SK-N-SH treated with all-trans-retinoic acid at 6 μM for 48 hours (cell line): ENCODE results near the gene LAMA1.

Experiments
- ATAC-seq: fragments of 200-7000 bp; cut with Tn5 transposase; 3 replicates; pipeline ENCODE4 v1.9.1; 2020; ENCODE audit warnings: mild to moderate bottlenecking, moderate library complexity
- ARNTL ChIP-seq: fragments of 450-650 bp; formaldehyde crosslinking; IDR thresholded peaks from 2 replicates; pipeline ENCODE4 v1.5.0; 2020; ENCODE audit warnings: low read depth, mild to moderate bottlenecking, moderate library complexity, borderline replicate concordance
- BACH2 ChIP-seq: fragments of 250-450 bp; sonication (Bioruptor Pico); IDR thresholded peaks from 2 replicates; pipeline ENCODE4 v1.9.0; 2021; ENCODE audit warnings: mild to moderate bottlenecking, borderline replicate concordance
- CSDC2 ChIP-seq: fragments of 250-450 bp; sonication (Bioruptor Pico); IDR thresholded peaks from 2 replicates; pipeline ENCODE4 v1.5.0; 2020; ENCODE audit warnings: mild to moderate bottlenecking, moderate library complexity
- ESRRG ChIP-seq: fragments of 250-450 bp; sonication (Bioruptor Pico); IDR thresholded peaks from 2 replicates; pipeline ENCODE4 v1.6.1; 2021; ENCODE audit warnings: mild to moderate bottlenecking
- GLIS3 ChIP-seq: fragments of 250-450 bp; sonication (Bioruptor Pico); IDR thresholded peaks from 2 replicates; pipeline ENCODE4 v1.5.0; 2020; ENCODE audit warnings: mild to moderate bottlenecking, moderate library complexity
- ISL1 ChIP-seq: fragments of 250-450 bp; sonication (Bioruptor Pico); IDR thresholded peaks from 2 replicates; pipeline ENCODE4 v2.1.2; 2022; ENCODE audit warnings: mild to moderate bottlenecking, moderate library complexity
- OSR1 ChIP-seq: fragments of 250-450 bp; sonication (Bioruptor Pico); IDR thresholded peaks from 2 replicates; pipeline ENCODE4 v1.8.0; 2022; ENCODE audit warnings: moderate library complexity, mild to moderate bottlenecking, inconsistent platforms
- PPARA ChIP-seq: fragments of 250-450 bp; sonication (Bioruptor Pico); IDR thresholded peaks from 2 replicates; pipeline ENCODE4 v1.5.0; 2020; ENCODE audit warnings: mild to moderate bottlenecking, borderline replicate concordance
- RARB ChIP-seq: fragments of 250-450 bp; sonication (Bioruptor Pico); IDR thresholded peaks from 2 replicates; pipeline ENCODE4 v1.8.0; 2021; ENCODE audit warnings: mild to moderate bottlenecking, moderate library complexity
- SNAI2 ChIP-seq: fragments of 250-450 bp; sonication (Bioruptor Pico); IDR thresholded peaks from 2 replicates; pipeline ENCODE4 v1.5.0; 2020; ENCODE audit warnings: mild to moderate bottlenecking, moderate library complexity
- TOX ChIP-seq: fragments of 250-450 bp; sonication (Bioruptor Pico); IDR thresholded peaks from 2 replicates; pipeline ENCODE4 v1.8.0; 2021; ENCODE audit warnings: mild to moderate bottlenecking, moderate library complexity, borderline replicate concordance
- ZC3H10 ChIP-seq: fragments of 250-450 bp; sonication (Bioruptor Pico); IDR thresholded peaks from 2 replicates; pipeline ENCODE4 v1.5.1; 2021; ENCODE audit warnings: mild to moderate bottlenecking, moderate library complexity
- ZFP3 ChIP-seq: fragments of 250-450 bp; sonication (Bioruptor Pico); IDR thresholded peaks from 2 replicates; pipeline ENCODE4 v1.5.0; 2020; ENCODE audit warnings: mild to moderate bottlenecking, moderate library complexity
- ZFP30 ChIP-seq: fragments of 450-650 bp; formaldehyde crosslinking; IDR thresholded peaks from 2 replicates; pipeline ENCODE4 v1.5.0; 2022; ENCODE audit warnings: mild to moderate bottlenecking, moderate library complexity
- ZNF565 ChIP-seq: fragments of 450-650 bp; formaldehyde crosslinking; conservative IDR thresholded peaks from 2 replicates; pipeline ENCODE4 v1.5.0; 2020; ENCODE audit warnings: low read depth, mild to moderate bottlenecking, moderate library complexity
- ZNF70 ChIP-seq: fragments of 450-650 bp; formaldehyde crosslinking; IDR thresholded peaks from 2 replicates; pipeline ENCODE4 v1.5.0; 2020; ENCODE audit warnings: mild to moderate bottlenecking, moderate library complexity
- ZNF8 ChIP-seq: fragments of 450-650 bp; formaldehyde crosslinking; IDR thresholded peaks from 2 replicates; pipeline ENCODE4 v1.5.0; 2020; ENCODE audit warnings: mild to moderate bottlenecking, moderate library complexity
- TF ChIP-seq, protein P1 (sequence below): fragments of 250-450 bp; sonication (Bioruptor Pico); IDR thresholded peaks from 2 replicates; pipeline ENCODE4 v1.8.0; 2021; ENCODE audit warnings: low read depth, mild to moderate bottlenecking, moderate library complexity, borderline replicate concordance
- TF ChIP-seq, protein P2 (sequence below): fragments of 250-450 bp; sonication (Bioruptor Pico); IDR thresholded peaks from 2 replicates; pipeline ENCODE4 v1.5.1; 2021; ENCODE audit warnings: mild to moderate bottlenecking, moderate library complexity
- TF ChIP-seq, protein P3 (sequence below): fragments of 250-450 bp; sonication (Bioruptor Pico); IDR thresholded peaks from 2 replicates; pipeline ENCODE4 v1.5.0; 2020; ENCODE audit warnings: mild to moderate bottlenecking, moderate library complexity
- TF ChIP-seq, protein P4 (sequence below): fragments of 250-450 bp; sonication (Bioruptor Pico); IDR thresholded peaks from 2 replicates; pipeline ENCODE4 v1.8.0; 2020; ENCODE audit warnings: mild to moderate bottlenecking, moderate library complexity, borderline replicate concordance

LAMA1 gene

DNA sequence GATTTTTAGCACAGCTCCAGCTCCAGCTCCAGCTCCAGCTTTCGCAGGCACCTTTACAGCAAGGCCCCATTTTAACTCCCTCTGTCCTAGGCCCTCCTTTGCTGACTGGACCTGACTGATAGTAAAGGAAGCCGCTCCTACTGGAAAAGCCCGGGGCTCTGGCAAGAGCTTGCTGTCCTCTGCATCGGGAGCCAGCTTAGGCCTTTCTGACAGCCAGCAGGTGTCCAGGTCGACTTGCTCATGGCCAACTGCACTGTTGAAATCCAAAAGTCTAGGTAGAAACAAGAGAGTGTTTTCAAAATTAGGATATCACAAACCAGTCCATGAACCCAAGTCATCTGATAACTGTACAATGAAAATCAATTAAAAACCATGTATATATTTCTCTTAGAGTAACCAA lies 161.1 kb downstream of the LAMA1 start:
- no peak for ATAC-seq
- TF ChIP-seq, protein P1, sequence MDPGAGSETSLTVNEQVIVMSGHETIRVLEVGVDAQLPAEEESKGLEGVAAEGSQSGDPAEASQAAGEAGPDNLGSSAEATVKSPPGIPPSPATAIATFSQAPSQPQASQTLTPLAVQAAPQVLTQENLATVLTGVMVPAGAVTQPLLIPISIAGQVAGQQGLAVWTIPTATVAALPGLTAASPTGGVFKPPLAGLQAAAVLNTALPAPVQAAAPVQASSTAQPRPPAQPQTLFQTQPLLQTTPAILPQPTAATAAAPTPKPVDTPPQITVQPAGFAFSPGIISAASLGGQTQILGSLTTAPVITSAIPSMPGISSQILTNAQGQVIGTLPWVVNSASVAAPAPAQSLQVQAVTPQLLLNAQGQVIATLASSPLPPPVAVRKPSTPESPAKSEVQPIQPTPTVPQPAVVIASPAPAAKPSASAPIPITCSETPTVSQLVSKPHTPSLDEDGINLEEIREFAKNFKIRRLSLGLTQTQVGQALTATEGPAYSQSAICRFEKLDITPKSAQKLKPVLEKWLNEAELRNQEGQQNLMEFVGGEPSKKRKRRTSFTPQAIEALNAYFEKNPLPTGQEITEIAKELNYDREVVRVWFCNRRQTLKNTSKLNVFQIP (CRISPR knock-in tag), result no peak
- TF ChIP-seq ZC3H10 (no peak), SNAI2 (CRISPR knock-in tag) (no peak), TOX (CRISPR knock-in tag) (no peak), RARB (no peak), ZNF8 (CRISPR knock-in tag) (no peak), OSR1 (no peak), ARNTL (CRISPR knock-in tag) (no peak), GLIS3 (CRISPR knock-in tag) (no peak)
- TF ChIP-seq, protein P2, sequence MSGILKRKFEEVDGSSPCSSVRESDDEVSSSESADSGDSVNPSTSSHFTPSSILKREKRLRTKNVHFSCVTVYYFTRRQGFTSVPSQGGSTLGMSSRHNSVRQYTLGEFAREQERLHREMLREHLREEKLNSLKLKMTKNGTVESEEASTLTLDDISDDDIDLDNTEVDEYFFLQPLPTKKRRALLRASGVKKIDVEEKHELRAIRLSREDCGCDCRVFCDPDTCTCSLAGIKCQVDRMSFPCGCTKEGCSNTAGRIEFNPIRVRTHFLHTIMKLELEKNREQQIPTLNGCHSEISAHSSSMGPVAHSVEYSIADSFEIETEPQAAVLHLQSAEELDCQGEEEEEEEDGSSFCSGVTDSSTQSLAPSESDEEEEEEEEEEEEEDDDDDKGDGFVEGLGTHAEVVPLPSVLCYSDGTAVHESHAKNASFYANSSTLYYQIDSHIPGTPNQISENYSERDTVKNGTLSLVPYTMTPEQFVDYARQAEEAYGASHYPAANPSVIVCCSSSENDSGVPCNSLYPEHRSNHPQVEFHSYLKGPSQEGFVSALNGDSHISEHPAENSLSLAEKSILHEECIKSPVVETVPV (CRISPR knock-in tag), result no peak
- TF ChIP-seq, protein P3, sequence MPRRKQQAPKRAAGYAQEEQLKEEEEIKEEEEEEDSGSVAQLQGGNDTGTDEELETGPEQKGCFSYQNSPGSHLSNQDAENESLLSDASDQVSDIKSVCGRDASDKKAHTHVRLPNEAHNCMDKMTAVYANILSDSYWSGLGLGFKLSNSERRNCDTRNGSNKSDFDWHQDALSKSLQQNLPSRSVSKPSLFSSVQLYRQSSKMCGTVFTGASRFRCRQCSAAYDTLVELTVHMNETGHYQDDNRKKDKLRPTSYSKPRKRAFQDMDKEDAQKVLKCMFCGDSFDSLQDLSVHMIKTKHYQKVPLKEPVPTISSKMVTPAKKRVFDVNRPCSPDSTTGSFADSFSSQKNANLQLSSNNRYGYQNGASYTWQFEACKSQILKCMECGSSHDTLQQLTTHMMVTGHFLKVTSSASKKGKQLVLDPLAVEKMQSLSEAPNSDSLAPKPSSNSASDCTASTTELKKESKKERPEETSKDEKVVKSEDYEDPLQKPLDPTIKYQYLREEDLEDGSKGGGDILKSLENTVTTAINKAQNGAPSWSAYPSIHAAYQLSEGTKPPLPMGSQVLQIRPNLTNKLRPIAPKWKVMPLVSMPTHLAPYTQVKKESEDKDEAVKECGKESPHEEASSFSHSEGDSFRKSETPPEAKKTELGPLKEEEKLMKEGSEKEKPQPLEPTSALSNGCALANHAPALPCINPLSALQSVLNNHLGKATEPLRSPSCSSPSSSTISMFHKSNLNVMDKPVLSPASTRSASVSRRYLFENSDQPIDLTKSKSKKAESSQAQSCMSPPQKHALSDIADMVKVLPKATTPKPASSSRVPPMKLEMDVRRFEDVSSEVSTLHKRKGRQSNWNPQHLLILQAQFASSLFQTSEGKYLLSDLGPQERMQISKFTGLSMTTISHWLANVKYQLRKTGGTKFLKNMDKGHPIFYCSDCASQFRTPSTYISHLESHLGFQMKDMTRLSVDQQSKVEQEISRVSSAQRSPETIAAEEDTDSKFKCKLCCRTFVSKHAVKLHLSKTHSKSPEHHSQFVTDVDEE (CRISPR knock-in tag), result no peak

DNA sequence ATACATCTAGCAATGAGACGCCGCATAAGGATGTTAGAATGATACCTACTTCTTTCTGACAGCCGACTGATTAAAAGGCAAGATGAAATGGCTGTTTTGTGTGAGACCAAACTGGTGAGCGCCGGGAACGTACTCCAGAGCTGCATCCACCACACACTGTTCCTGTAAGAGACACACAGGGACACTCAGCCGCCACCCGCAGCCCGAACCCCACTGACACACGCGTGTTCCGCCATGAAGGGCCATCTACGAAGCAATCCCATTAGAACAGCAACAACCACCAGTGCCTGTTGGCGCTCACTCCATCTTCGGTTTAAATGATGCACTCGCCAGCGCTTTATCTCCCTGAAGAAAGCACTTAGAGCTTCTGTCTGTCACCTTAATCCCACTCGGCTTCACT lies 162.3 kb downstream of the LAMA1 start:
- ATAC-seq, result no peak
- no peak for TF ChIP-seq SNAI2 (CRISPR knock-in tag)
- TF ChIP-seq ZFP3 (CRISPR knock-in tag), result no peak
- TF ChIP-seq ISL1, result no peak
- TF ChIP-seq ZFP30 (CRISPR knock-in tag), result no peak
- TF ChIP-seq, protein P1 (CRISPR knock-in tag), result no peak
- no peak for TF ChIP-seq ZNF565 (CRISPR knock-in tag)
- TF ChIP-seq, protein P3 (CRISPR knock-in tag), result no peak
- TF ChIP-seq BACH2 (CRISPR knock-in tag), result no peak
- no peak for TF ChIP-seq CSDC2 (CRISPR knock-in tag)
- no peak for TF ChIP-seq ZC3H10
- TF ChIP-seq OSR1, result no peak
- TF ChIP-seq ESRRG (CRISPR knock-in tag), result no peak

DNA sequence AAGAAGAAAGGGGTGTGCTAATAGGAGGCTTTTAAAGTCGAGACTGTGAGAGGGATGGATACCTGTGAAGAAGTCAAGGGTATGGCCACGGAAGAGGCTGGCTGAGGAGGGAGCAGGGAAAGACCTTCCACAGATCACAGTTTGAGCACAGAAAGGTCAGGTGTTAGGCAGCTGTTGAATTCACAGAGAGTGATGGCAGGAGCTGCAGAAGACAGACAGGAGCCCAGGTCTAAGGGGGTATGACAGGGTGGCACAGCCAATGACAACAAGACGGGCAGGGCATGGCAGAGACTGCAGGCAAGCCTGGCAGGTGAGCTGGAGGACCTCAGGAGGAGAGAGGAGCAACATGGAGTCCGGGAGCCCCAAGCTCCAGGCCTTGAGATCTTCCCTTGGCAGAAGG lies 163.1 kb downstream of the LAMA1 start:
- ATAC-seq, result no peak
- no peak for TF ChIP-seq SNAI2 (CRISPR knock-in tag)
- no peak for TF ChIP-seq ZNF565 (CRISPR knock-in tag)
- no peak for TF ChIP-seq ZNF70 (CRISPR knock-in tag)
- TF ChIP-seq, protein P4, sequence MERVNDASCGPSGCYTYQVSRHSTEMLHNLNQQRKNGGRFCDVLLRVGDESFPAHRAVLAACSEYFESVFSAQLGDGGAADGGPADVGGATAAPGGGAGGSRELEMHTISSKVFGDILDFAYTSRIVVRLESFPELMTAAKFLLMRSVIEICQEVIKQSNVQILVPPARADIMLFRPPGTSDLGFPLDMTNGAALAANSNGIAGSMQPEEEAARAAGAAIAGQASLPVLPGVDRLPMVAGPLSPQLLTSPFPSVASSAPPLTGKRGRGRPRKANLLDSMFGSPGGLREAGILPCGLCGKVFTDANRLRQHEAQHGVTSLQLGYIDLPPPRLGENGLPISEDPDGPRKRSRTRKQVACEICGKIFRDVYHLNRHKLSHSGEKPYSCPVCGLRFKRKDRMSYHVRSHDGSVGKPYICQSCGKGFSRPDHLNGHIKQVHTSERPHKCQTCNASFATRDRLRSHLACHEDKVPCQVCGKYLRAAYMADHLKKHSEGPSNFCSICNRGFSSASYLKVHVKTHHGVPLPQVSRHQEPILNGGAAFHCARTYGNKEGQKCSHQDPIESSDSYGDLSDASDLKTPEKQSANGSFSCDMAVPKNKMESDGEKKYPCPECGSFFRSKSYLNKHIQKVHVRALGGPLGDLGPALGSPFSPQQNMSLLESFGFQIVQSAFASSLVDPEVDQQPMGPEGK (CRISPR knock-in tag), result no peak
- TF ChIP-seq, protein P1 (CRISPR knock-in tag), result no peak
- TF ChIP-seq ZC3H10, result no peak
- no peak for TF ChIP-seq GLIS3 (CRISPR knock-in tag)
- TF ChIP-seq PPARA (CRISPR knock-in tag), result no peak
- TF ChIP-seq, protein P3 (CRISPR knock-in tag), result no peak
